IMR-90 (cell line): ENCODE data around the gene SLC35E3. TPM values are rescaled to one million over a fixed set of nuclear protein-coding genes. Genes with fewer than 3 reads are reported as not detected.

Experiments
- ATAC-seq: fragments of 200-7000 bp; cut with Tn5 transposase; 2 replicates; pipeline ENCODE4 v1.9.1; 2020; ENCODE audit warnings: low read depth, mild to moderate bottlenecking, moderate library complexity
- BruUV-seq: library from RNA; stranded (reverse); fragments of 400-500 nt; replicated peaks from 2 replicates; lab custom pipeline; 2021; lab: Mats Ljungman, UMichigan
- CTCF ChIA-PET: fragments of 300-600 bp; formaldehyde crosslinking; extraction: SDS; loops from one replicate; lab custom pipeline; 2021; ENCODE audit warnings: antibody characterized with exemption; lab: Yijun Ruan, JAX
- POLR2A ChIA-PET: fragments of 300-600 bp; sonication (Branson Sonifier 250); formaldehyde crosslinking; loops from one replicate; lab custom pipeline; 2022; ENCODE audit warnings: antibody characterized with exemption; ENCODE audit not compliant: unreplicated experiment; lab: Charles Lee
- DNase-seq: peaks from one replicate; pipeline ENCODE4 v3.0.0; 2013
- H2AFZ ChIP-seq: replicated peaks from 2 replicates; pipeline ENCODE3; 2013; ENCODE audit warnings: low read length, mild to moderate bottlenecking; ENCODE audit not compliant: poor library complexity
- H2AK5ac ChIP-seq: 2 replicates; pipeline ENCODE4 v1.6.1; 2013; ENCODE audit warnings: low read depth, low read length, inconsistent platforms
- H2AK9ac ChIP-seq: replicated peaks from 2 replicates; pipeline ENCODE3; 2013; ENCODE audit warnings: mild to moderate bottlenecking, low read depth, low read length, moderate library complexity; ENCODE audit not compliant: poor library complexity
- H2BK120ac ChIP-seq: 2 replicates; pipeline ENCODE4 v1.6.1; 2013; ENCODE audit warnings: low read depth, low read length, inconsistent platforms
- H2BK15ac ChIP-seq: 3 replicates; pipeline ENCODE4 v1.6.1; 2013; ENCODE audit warnings: low read depth, low read length, inconsistent platforms
- H2BK20ac ChIP-seq: 2 replicates; pipeline ENCODE4 v1.6.1; 2013; ENCODE audit warnings: low read depth, mild to moderate bottlenecking, inconsistent platforms, low read length, moderate library complexity
- H2BK5ac ChIP-seq: 2 replicates; pipeline ENCODE4 v1.6.1; 2013; ENCODE audit warnings: mild to moderate bottlenecking, low read depth, low read length, inconsistent platforms; ENCODE audit not compliant: poor library complexity, severe bottlenecking
- H3K14ac ChIP-seq: replicated peaks from 2 replicates; pipeline ENCODE4 v1.6.1; 2013; ENCODE audit warnings: low read depth, low read length, inconsistent platforms
- H3K18ac ChIP-seq: 2 replicates; pipeline ENCODE4 v1.6.1; 2013; ENCODE audit warnings: low read depth, low read length, control low read depth
- H3K23ac ChIP-seq: 2 replicates; pipeline ENCODE4 v1.6.1; 2013; ENCODE audit warnings: low read depth, low read length, inconsistent platforms
- H3K27ac ChIP-seq: 2 replicates; pipeline ENCODE4 v1.5.1; 2013; ENCODE audit warnings: mild to moderate bottlenecking, control low read depth, low read length; ENCODE audit not compliant: insufficient read depth
- H3K27me3 ChIP-seq: 2 replicates; pipeline ENCODE4 v1.6.1; 2013; ENCODE audit warnings: low read length; ENCODE audit not compliant: control insufficient read depth, insufficient read depth
- H3K36me3 ChIP-seq: 2 replicates; pipeline ENCODE4 v1.6.1; 2013; ENCODE audit warnings: low read length, mixed read lengths; ENCODE audit not compliant: control insufficient read depth, insufficient read depth
- H3K4ac ChIP-seq: 2 replicates; pipeline ENCODE4 v1.6.1; 2013; ENCODE audit warnings: low read depth, low read length, inconsistent platforms
- H3K4me1 ChIP-seq: 2 replicates; pipeline ENCODE4 v1.6.1; 2013; ENCODE audit warnings: low read length, mixed read lengths; ENCODE audit not compliant: control insufficient read depth, insufficient read depth
- H3K4me2 ChIP-seq: 2 replicates; pipeline ENCODE4 v1.6.1; 2013; ENCODE audit warnings: low read depth, mild to moderate bottlenecking, control low read depth, low read length, moderate library complexity
- H3K4me3 ChIP-seq: 2 replicates; pipeline ENCODE4 v1.5.1; 2013; ENCODE audit warnings: low read depth, mild to moderate bottlenecking, control low read depth, low read length, moderate library complexity; ENCODE audit not compliant: insufficient read depth
- H3K56ac ChIP-seq: 2 replicates; pipeline ENCODE4 v1.6.1; 2013; ENCODE audit warnings: low read length, inconsistent platforms; ENCODE audit not compliant: insufficient read depth; ENCODE audit errors: extremely low read depth
- H3K79me1 ChIP-seq, 2 experiments: 2 replicates each; pipeline ENCODE4 v1.6.1; 2013; ENCODE audit warnings: low read length in 2 of 2, inconsistent platforms in 1 of 2, low read depth in 1 of 2
- H3K9ac ChIP-seq: 2 replicates; pipeline ENCODE4 v1.6.1; 2013; ENCODE audit warnings: low read depth, low read length, control low read depth
- H3K9me1 ChIP-seq: 2 replicates; pipeline ENCODE4 v1.6.1; 2013; ENCODE audit warnings: low read length, inconsistent platforms; ENCODE audit not compliant: insufficient read depth
- H3K9me3 ChIP-seq: 2 replicates; pipeline ENCODE4 v1.6.1; 2013; ENCODE audit warnings: low read length; ENCODE audit not compliant: control insufficient read depth, insufficient read depth
- H4K20me1 ChIP-seq: 2 replicates; pipeline ENCODE4 v1.6.1; 2013; ENCODE audit warnings: low read length, inconsistent platforms; ENCODE audit not compliant: insufficient read depth
- H4K5ac ChIP-seq: 2 replicates; pipeline ENCODE4 v1.6.1; 2013; ENCODE audit warnings: mild to moderate bottlenecking, low read depth, low read length, control low read depth
- H4K8ac ChIP-seq, 2 experiments: 2 replicates each; pipeline ENCODE4 v1.6.1; 2013; ENCODE audit warnings: low read depth in 2 of 2, low read length in 2 of 2, control low read depth in 1 of 2, inconsistent platforms in 1 of 2
- H4K91ac ChIP-seq: 2 replicates; pipeline ENCODE4 v1.6.1; 2013; ENCODE audit warnings: low read depth, low read length, inconsistent platforms; ENCODE audit not compliant: insufficient read depth
- CEBPB ChIP-seq: IDR thresholded peaks from 2 replicates; pipeline ENCODE4 v1.6.1; 2012; ENCODE audit warnings: low read depth, low read length, improper control_type of control experiment
- CHD1 ChIP-seq: IDR thresholded peaks from 2 replicates; pipeline ENCODE4 v1.6.1; 2012; ENCODE audit warnings: low read depth, low read length, improper control_type of control experiment
- CTCF ChIP-seq: conservative IDR thresholded peaks from 2 replicates; pipeline ENCODE4 v1.5.1; 2012; ENCODE audit warnings: mild to moderate bottlenecking, low read depth, low read length, improper control_type of control experiment
- MAFK ChIP-seq: IDR thresholded peaks from 2 replicates; pipeline ENCODE4 v1.6.1; 2012; ENCODE audit warnings: low read depth, low read length, improper control_type of control experiment
- MAZ ChIP-seq: IDR thresholded peaks from 2 replicates; pipeline ENCODE4 v1.6.1; 2012; ENCODE audit warnings: low read depth, mild to moderate bottlenecking, low read length, improper control_type of control experiment, moderate library complexity, borderline replicate concordance
- MXI1 ChIP-seq: IDR thresholded peaks from 2 replicates; pipeline ENCODE4 v1.6.1; 2012; ENCODE audit warnings: low read depth, mild to moderate bottlenecking, low read length, moderate library complexity, borderline replicate concordance
- NFE2L2 ChIP-seq: fragments of 150-350 bp; IDR thresholded peaks from 2 replicates; pipeline ENCODE4 v1.6.1; 2016; ENCODE audit warnings: low read depth, mild to moderate bottlenecking, low read length
- POLR2A ChIP-seq: IDR thresholded peaks from 2 replicates; pipeline ENCODE4 v1.6.1; 2012; ENCODE audit warnings: mild to moderate bottlenecking, low read depth, low read length
- RAD21 ChIP-seq: IDR thresholded peaks from 2 replicates; pipeline ENCODE4 v1.6.1; 2012; ENCODE audit warnings: low read length, improper control_type of control experiment
- RCOR1 ChIP-seq: IDR thresholded peaks from 2 replicates; pipeline ENCODE4 v1.6.1; 2012; ENCODE audit warnings: mild to moderate bottlenecking, low read length, improper control_type of control experiment; ENCODE audit not compliant: insufficient replicate concordance
- RFX5 ChIP-seq: IDR thresholded peaks from 2 replicates; pipeline ENCODE4 v1.8.0; 2012; ENCODE audit warnings: low read depth, mild to moderate bottlenecking, low read length, moderate library complexity
- WGBS, 2 experiments: methylation state at CpG; one replicate each; pipeline versions ENCODE4 v1.1.5 to v1.1.7; 2013; ENCODE audit warnings: missing lambda C conversion rate in 2 of 2; ENCODE audit not compliant: insufficient read length in 1 of 2; ENCODE audit errors: extremely low coverage in 2 of 2; 5-methylcytosine and 5-hydroxymethylcytosine counted together
- dilution Hi-C: fragments of 300-500 bp; cut with HindIII; formaldehyde crosslinking; loops from one replicate; pipeline ENCODE4 v1.14.3; 2018; ENCODE audit warnings: low sequenced_read_pairs; ENCODE audit not compliant: unreplicated experiment
- in situ Hi-C: fragments of 300-500 bp; cut with MboI; formaldehyde crosslinking; loops from 3 replicates; pipeline ENCODE4 v1.14.3; 2019; ENCODE audit warnings: low sequenced_read_pairs, inconsistent platforms, mixed read lengths
- intact Hi-C: fragments of 100-400 bp; cut with micrococcal nuclease; formaldehyde crosslinking; loops from 2 replicates; pipeline ENCODE4 v1.10.0; 2022
- polyA plus RNA-seq, 3 experiments: library from polyadenylated mRNA; depleted of rRNA; stranded (reverse); fragments of >200 nt; gene quantifications; 2 replicates each; pipeline ENCODE4 v1.2.3, GENCODE V29; 2012; ENCODE audit warnings: low replicate concordance in 1 of 3
- total RNA-seq: library from RNA; depleted of rRNA; stranded (reverse); fragments of >200 nt; gene quantifications from 2 replicates; pipeline ENCODE4 v1.2.3, GENCODE V29; 2012
- TF ChIP-seq, protein P1 (sequence below): fragments of 150-350 bp; IDR thresholded peaks from 2 replicates; pipeline ENCODE4 v1.6.1; 2016; ENCODE audit warnings: low read depth, mild to moderate bottlenecking, low read length, moderate library complexity, borderline replicate concordance
- TF ChIP-seq, protein P2 (sequence below): fragments of 150-350 bp; IDR thresholded peaks from 2 replicates; pipeline ENCODE4 v1.6.1; 2017; ENCODE audit warnings: mild to moderate bottlenecking, antibody characterized with exemption, low read length, low read depth

Gene SLC35E3
- total and polyA plus RNA-seq, 2 of the 4 experiments (the other 2 are of a cell fraction): 3.6 to 5.1 TPM

DNA sequence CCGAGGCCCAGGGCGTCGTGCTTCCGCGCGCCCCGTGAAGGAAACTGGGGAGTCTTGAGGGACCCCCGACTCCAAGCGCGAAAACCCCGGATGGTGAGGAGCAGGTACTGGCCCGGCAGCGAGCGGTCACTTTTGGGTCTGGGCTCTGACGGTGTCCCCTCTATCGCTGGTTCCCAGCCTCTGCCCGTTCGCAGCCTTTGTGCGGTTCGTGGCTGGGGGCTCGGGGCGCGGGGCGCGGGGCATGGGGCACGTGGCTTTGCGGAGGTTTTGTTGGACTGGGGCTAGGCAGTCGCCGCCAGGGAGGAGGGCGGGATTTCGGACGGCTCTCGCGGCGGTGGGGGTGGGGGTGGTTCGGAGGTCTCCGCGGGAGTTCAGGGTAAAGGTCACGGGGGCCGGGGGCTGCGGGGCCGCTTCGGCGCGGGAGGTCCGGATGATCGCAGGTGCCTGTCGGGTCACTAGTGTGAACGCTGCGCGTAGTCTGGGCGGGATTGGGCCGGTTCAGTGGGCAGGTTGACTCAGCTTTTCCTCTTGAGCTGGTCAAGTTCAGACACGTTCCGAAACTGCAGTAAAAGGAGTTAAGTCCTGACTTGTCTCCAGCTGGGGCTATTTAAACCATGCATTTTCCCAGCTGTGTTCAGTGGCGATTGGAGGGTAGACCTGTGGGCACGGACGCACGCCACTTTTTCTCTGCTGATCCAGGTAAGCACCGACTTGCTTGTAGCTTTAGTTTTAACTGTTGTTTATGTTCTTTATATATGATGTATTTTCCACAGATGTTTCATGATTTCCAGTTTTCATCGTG is 62.6 kb downstream of the SLC35E3 start:
- peak overlapping the region; percentile 86 for H2AFZ ChIP-seq
- H2BK120ac ChIP-seq: peak overlapping the region; percentile 81
- H4K20me1 ChIP-seq: peaks cover 15% of the 10 kb centered on the region
- H3K27me3 ChIP-seq: no peaks in the 10 kb centered on the region
- peak; percentile 93 for DNase-seq
- peak overlapping the region; percentile 99 for H2AK9ac ChIP-seq
- ChIA-PET POLR2A (interaction anchor here (0.5 to 1.2 kb wide), 9 partner anchors 8 to 436 kb away, joined by 3 to 10 read pairs (median 4); partner anchors contain the start of genes RAP1B and SLC35E3), CTCF (interaction anchor here (0.5 kb wide), 1 partner anchor 266 kb away, joined by 4 read pairs; no protein-coding TSS in a partner anchor)
- ATAC-seq: peak; percentile 67
- peaks cover 13 to 16% of the 10 kb centered on the region in 2 experiments for H3K79me1 ChIP-seq
- in situ Hi-C loops: no loop called here
- H4K5ac ChIP-seq: peak overlapping the region; percentile 88
- H3K36me3 ChIP-seq: peaks cover 14% of the 10 kb centered on the region
- peak overlapping the region; percentile 100 for H3K27ac ChIP-seq
- H3K4me2 ChIP-seq: peak overlapping the region; percentile 68
- H2BK5ac ChIP-seq: peak overlapping the region; percentile 99
- H3K56ac ChIP-seq: peak overlapping the region; percentile 92
- BruUV-seq: no TSS peak
- H4K91ac ChIP-seq: peak overlapping the region; percentile 96
- H3K9me1 ChIP-seq: no peaks in the 10 kb centered on the region; the same call in 1 of the 2 replicates
- H3K14ac ChIP-seq: peak overlapping the region; percentile 92
- peak overlapping the region; percentile 45; the same call in 2 of the 3 replicates for H2BK15ac ChIP-seq
- H3K9ac ChIP-seq: peak overlapping the region; percentile 100
- H4K8ac ChIP-seq: peak overlapping the region; percentile 51 to 97
- intact Hi-C loops: loop anchor here (1.0 to 10.0 kb wide), 4 partner anchors 62 to 766 kb away; partner anchors contain the start of genes IL26 and SLC35E3
- H3K9me3 ChIP-seq: no peaks in the 10 kb centered on the region
- peak overlapping the region; percentile 96 for H3K4me3 ChIP-seq
- peak overlapping the region; percentile 50; the same call in 1 of the 2 replicates for H2BK20ac ChIP-seq
- H3K18ac ChIP-seq: peak overlapping the region; percentile 96
- H3K4ac ChIP-seq: peak overlapping the region; percentile 87
- WGBS, 2 experiments: 0% methylated on average over 19 of the region's 61 CpGs; no CpG with 5 or more reads in 1 of the 2 experiments
- H3K23ac ChIP-seq: peak overlapping the region; percentile 98
- dilution Hi-C loops: no loop called here
- H2AK5ac ChIP-seq: peak overlapping the region; percentile 88
- peaks cover 2% of the 10 kb centered on the region; the same call in 1 of the 2 replicates for H3K4me1 ChIP-seq
- peak; percentile 28; the same call in 1 of the 2 replicates for TF ChIP-seq MXI1
- TF ChIP-seq, protein P1, sequence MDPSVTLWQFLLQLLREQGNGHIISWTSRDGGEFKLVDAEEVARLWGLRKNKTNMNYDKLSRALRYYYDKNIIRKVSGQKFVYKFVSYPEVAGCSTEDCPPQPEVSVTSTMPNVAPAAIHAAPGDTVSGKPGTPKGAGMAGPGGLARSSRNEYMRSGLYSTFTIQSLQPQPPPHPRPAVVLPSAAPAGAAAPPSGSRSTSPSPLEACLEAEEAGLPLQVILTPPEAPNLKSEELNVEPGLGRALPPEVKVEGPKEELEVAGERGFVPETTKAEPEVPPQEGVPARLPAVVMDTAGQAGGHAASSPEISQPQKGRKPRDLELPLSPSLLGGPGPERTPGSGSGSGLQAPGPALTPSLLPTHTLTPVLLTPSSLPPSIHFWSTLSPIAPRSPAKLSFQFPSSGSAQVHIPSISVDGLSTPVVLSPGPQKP: no peak
- TF ChIP-seq CHD1: no peak; the same call in 1 of the 2 replicates
- no peak for TF ChIP-seq RAD21
- no peak for TF ChIP-seq CTCF
- peak; percentile 41; the same call in 1 of the 2 replicates for TF ChIP-seq MAZ
- peak; percentile 93 for TF ChIP-seq POLR2A
- TF ChIP-seq, protein P2, sequence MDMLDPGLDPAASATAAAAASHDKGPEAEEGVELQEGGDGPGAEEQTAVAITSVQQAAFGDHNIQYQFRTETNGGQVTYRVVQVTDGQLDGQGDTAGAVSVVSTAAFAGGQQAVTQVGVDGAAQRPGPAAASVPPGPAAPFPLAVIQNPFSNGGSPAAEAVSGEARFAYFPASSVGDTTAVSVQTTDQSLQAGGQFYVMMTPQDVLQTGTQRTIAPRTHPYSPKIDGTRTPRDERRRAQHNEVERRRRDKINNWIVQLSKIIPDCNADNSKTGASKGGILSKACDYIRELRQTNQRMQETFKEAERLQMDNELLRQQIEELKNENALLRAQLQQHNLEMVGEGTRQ: no peak
- TF ChIP-seq MAFK: peak; percentile 47
- TF ChIP-seq RFX5: no peak
- TF ChIP-seq RCOR1: no peak
- TF ChIP-seq NFE2L2: peak; percentile 55; the same call in 1 of the 2 replicates
- TF ChIP-seq CEBPB: no peak
